Right lobe of liver (tissue), 4 donors: ENCODE results near the gene IQSEC1.

Source experiments
- CTCF ChIP-seq, 4 donors: fragments of 200-600 bp in 3 of 4; fragments of 450-650 bp in 1 of 4; IDR thresholded peaks; one replicate each; pipeline versions ENCODE4 v1.5.1 to v1.8.0; 2016 to 2022; ENCODE audit warnings: antibody characterized with exemption in 4 of 4, mild to moderate bottlenecking in 2 of 4
- POLR2A ChIP-seq: fragments of 450-650 bp; IDR thresholded peaks from one replicate; pipeline ENCODE4 v1.6.1; 2017; ENCODE audit warnings: antibody characterized with exemption, mild to moderate bottlenecking
- donor health status: DM: no; HTN: no; CAD: no.
- donor health status: DM: no; HTN: no; CAD: no.
- donor health status: DM: no; HTN: yes; CAD: no.

GRCh38 chr3:12866836-12867235 is 206.4 kb downstream of the IQSEC1 start:
- TF ChIP-seq CTCF (IDR thresholded peaks at IDR 0.05): no peak
- no peak for TF ChIP-seq POLR2A
